Right lobe of liver (tissue), 6 donors: ENCODE measurements around the gene CAD. TPM values are rescaled to one million over a fixed set of nuclear protein-coding genes. Genes with fewer than 3 reads are reported as not detected.

Experiments used
- ATAC-seq, 4 donors: fragments of 200-7000 bp; cut with Tn5 transposase; one replicate each; pipeline ENCODE4 v1.9.1; 2020; ENCODE audit warnings: mild to moderate bottlenecking in 4 of 4, moderate library complexity in 4 of 4
- DNase-seq, 3 donors: peaks; one replicate each; pipeline ENCODE4 v3.0.0-alpha.2; 2020
- H3K27ac ChIP-seq, 3 donors: fragments of 200-600 bp; one replicate each; pipeline ENCODE4 v1.8.0; 2022
- H3K27me3 ChIP-seq, 2 donors: fragments of 200-600 bp; one replicate each; pipeline ENCODE4 v1.8.0; 2022
- H3K36me3 ChIP-seq, 4 donors: fragments of 200-600 bp; sonication (generic) in 1 of 4; one replicate each; pipeline versions ENCODE4 v1.5.1 to v1.8.0; 2017 to 2022; ENCODE audit warnings: control low read depth in 1 of 4
- H3K4me1 ChIP-seq, 4 donors: fragments of 200-600 bp; sonication (generic) in 1 of 4; one replicate each; pipeline versions ENCODE4 v1.5.1 to v1.8.0; 2017 to 2022; ENCODE audit warnings: control low read depth in 1 of 4
- H3K4me3 ChIP-seq, 3 donors: fragments of 200-600 bp; one replicate each; pipeline ENCODE4 v1.8.0; 2022
- H3K9me3 ChIP-seq, 4 donors: fragments of 200-600 bp; sonication (generic) in 1 of 4; one replicate each; pipeline versions ENCODE4 v1.5.1 to v1.8.0; 2017 to 2022; ENCODE audit warnings: control low read depth in 1 of 4
- POLR2A ChIP-seq: fragments of 450-650 bp; IDR thresholded peaks from one replicate; pipeline ENCODE4 v1.6.1; 2017; ENCODE audit warnings: antibody characterized with exemption, mild to moderate bottlenecking
- WGBS: methylation state at CpG from one replicate; pipeline ENCODE4 v1.1.6; 2018; ENCODE audit warnings: low coverage, low lambda C conversion rate; ENCODE audit not compliant: insufficient coverage; ENCODE audit errors: missing lambda C conversion rate; 5-methylcytosine and 5-hydroxymethylcytosine counted together
- intact Hi-C, 2 donors: fragments of 100-400 bp; cut with DNase I; formaldehyde crosslinking; loops; one replicate each; pipeline versions ENCODE4 v1.11.2 to v1.14.1; 2022
- total RNA-seq, 6 experiments: library from RNA; depleted of rRNA in 2 of 6; stranded (reverse); fragments of >200 nt in 2 of 6; fragmentation: NEBNext Ultra II Directional in 3 of 6; extraction: Animal tissue kit (Norgen Biotek cat#: 25700) in 3 of 6; gene quantifications; one replicate each; pipeline versions ENCODE4 v1.1.0 to v1.2.4, GENCODE V29; 2016 to 2023
- TF ChIP-seq, protein P1 (sequence below), 4 donors: fragments of 200-600 bp in 3 of 4; fragments of 450-650 bp in 1 of 4; IDR thresholded peaks; one replicate each; pipeline versions ENCODE4 v1.5.1 to v1.8.0; 2016 to 2022; ENCODE audit warnings: antibody characterized with exemption in 4 of 4, mild to moderate bottlenecking in 2 of 4
- donor health status: DM: no; HTN: yes; CAD: no.
- donor health status: DM: no; HTN: no; CAD: no.
- donor health status: DM: no; HTN: no; CAD: no.
- donor health status: DM: no; HTN: yes; CAD: no.
- donor health status: DM: no; HTN: yes; CAD: no.

CAD gene
- total RNA-seq, 6 experiments from 2014 or later = 12.3 to 24.0 (median 16.3) TPM

DNA sequence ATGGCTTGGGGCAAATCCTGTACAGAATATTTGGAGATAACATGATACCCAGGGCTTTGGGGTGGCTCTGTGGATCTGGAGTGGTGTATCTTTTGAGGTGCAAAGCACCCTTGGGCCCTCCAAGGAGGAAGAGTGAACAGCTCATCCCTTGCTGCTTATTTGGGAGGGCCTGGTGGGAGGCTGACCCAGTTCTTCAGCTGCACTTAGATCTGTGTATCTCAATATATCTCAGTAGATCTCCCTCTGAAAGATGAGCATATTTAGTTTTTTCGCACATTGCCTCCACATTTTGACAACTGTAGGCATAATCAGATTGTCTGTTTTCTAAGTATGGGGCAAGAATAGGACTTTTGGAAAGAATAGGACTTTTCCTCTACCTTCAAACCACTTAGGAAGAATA lies 67.8 kb downstream of the CAD start:
- Histone ChIP-seq H3K9me3 (no peaks in the 10 kb centered on the region), H3K4me3 (no peak overlapping the region), H3K4me1 (peaks cover 0 to 5% (median 0%) of the 10 kb centered on the region in 4 donors), H3K36me3 (no peaks in the 10 kb centered on the region), H3K27me3 (no peaks in the 10 kb centered on the region), H3K27ac (no peak overlapping the region)
- no peak for DNase-seq
- intact Hi-C loops = no loop called here
- TF ChIP-seq, protein P1, sequence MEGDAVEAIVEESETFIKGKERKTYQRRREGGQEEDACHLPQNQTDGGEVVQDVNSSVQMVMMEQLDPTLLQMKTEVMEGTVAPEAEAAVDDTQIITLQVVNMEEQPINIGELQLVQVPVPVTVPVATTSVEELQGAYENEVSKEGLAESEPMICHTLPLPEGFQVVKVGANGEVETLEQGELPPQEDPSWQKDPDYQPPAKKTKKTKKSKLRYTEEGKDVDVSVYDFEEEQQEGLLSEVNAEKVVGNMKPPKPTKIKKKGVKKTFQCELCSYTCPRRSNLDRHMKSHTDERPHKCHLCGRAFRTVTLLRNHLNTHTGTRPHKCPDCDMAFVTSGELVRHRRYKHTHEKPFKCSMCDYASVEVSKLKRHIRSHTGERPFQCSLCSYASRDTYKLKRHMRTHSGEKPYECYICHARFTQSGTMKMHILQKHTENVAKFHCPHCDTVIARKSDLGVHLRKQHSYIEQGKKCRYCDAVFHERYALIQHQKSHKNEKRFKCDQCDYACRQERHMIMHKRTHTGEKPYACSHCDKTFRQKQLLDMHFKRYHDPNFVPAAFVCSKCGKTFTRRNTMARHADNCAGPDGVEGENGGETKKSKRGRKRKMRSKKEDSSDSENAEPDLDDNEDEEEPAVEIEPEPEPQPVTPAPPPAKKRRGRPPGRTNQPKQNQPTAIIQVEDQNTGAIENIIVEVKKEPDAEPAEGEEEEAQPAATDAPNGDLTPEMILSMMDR (IDR thresholded peaks at IDR 0.05) = no peak
- TF ChIP-seq POLR2A = no peak
- WGBS = 78% methylated on average over 1 of the region's 1 CpG
- ATAC-seq = no peak

DNA sequence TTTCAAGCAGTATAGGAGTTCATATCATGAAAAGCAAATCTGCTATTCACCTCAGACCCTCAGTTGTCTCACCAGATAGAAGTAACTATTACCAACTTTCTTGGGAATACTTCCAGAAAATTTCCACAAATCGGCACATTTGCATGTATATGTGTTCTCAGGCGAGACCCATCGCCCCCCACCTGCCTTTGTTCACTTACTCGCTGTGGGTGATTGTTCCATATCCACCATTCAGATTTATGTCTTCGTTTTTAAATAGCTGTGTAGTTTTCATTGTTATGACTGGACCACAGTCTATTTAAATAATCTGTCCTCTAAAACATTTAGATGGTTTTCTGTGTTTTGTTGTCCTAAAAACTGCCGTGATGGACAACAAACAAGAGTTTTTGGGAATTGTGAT lies 68.3 kb downstream of the CAD start:
- TF ChIP-seq, protein P1 (IDR thresholded peaks at IDR 0.05) = no peak
- no peak for TF ChIP-seq POLR2A
- H3K4me1 ChIP-seq = peaks cover 0 to 5% (median 0%) of the 10 kb centered on the region in 4 donors
- H3K36me3 ChIP-seq = no peaks in the 10 kb centered on the region
- H3K4me3 ChIP-seq = no peak overlapping the region
- no peaks in the 10 kb centered on the region for H3K9me3 ChIP-seq
- no peaks in the 10 kb centered on the region for H3K27me3 ChIP-seq
- no peak for ATAC-seq
- no peak for DNase-seq
- intact Hi-C loops = no loop called here
- no peak overlapping the region for H3K27ac ChIP-seq
- 72% methylated on average over 6 of the region's 6 CpGs for WGBS

DNA sequence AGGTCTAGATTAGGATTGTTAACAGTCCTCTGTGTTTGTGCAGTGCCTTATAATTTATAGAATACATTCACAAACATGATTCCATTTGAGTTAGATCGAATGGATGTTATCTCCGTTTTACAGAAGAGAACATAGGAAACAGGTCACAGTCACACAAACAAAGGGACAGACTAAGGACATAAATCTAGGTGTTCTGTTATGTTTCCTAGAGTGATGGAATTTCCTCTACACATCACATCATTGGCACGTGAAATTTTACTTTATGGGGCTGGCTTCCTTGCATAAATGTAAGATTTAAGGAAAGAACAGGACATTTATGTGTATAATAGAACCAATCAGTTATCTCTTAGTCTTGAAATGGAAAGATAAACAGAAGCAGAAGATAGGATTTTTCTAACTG lies 71.4 kb downstream of the CAD start:
- Histone ChIP-seq H3K27me3 (no peaks in the 10 kb centered on the region), H3K27ac (no peak overlapping the region), H3K4me1 (peaks cover 0 to 16% (median 6%) of the 10 kb centered on the region in 4 donors), H3K9me3 (no peaks in the 10 kb centered on the region), H3K36me3 (no peaks in the 10 kb centered on the region), H3K4me3 (no peak overlapping the region)
- intact Hi-C loops = no loop called here
- DNase-seq (no peak), ATAC-seq (no peak)
- TF ChIP-seq, protein P1 (IDR thresholded peaks at IDR 0.05) = no peak
- no peak for TF ChIP-seq POLR2A
- WGBS = 52% methylated on average over 3 of the region's 3 CpGs

DNA sequence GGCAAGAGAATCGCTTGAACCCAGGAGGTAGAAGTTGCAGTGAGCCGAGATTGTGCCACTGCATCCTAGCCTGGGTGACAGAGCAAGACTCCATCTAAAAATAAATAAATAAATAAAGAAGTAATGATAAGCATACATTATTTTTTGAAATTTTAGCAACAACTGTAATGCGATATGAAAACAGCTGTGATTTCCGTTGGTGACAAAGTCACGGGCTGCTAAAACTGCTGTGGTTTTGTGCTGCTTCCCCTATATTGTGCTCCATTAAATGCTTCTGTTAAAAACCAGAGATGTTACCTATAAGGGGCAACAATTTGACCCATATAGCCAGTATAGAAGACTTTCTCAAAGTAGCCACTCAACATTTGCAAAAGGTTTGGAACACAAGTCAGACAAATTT lies 73.4 kb downstream of the CAD start:
- DNase-seq (no peak), ATAC-seq (no peak)
- intact Hi-C loops = loop anchor here in 1 of 2 donors (10.0 kb wide), 1 partner anchor 196 kb away; no protein-coding TSS in a partner anchor
- Histone ChIP-seq H3K27ac (no peak overlapping the region), H3K36me3 (no peaks in the 10 kb centered on the region), H3K4me3 (no peak overlapping the region), H3K27me3 (no peaks in the 10 kb centered on the region), H3K4me1 (peaks cover 0 to 19% (median 6%) of the 10 kb centered on the region in 4 donors), H3K9me3 (no peaks in the 10 kb centered on the region)
- TF ChIP-seq, protein P1 (IDR thresholded peaks at IDR 0.05) = no peak
- no peak for TF ChIP-seq POLR2A
- 67% methylated on average over 5 of the region's 5 CpGs for WGBS

DNA sequence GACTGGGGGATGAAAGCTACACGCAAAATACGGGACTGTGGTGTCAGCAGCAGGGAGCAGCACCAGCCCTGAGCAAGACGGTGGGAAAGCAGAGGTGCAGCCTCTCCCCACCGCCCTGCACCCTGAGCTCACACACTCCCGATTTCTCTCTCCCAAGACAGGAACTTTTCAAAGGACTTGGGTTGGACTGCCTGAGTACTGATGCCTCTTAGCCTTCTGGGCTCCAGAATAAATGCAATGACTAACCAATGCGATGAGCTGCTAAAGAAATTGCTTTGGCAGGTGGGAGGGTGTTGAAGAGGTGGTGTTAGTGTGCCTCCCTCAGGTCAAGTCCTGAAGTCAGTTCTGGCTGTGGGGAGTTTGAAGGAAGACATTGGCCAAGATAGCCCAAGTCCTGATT lies 74.7 kb downstream of the CAD start:
- Histone ChIP-seq H3K4me3 (no peak overlapping the region), H3K27ac (no peak overlapping the region), H3K36me3 (no peaks in the 10 kb centered on the region), H3K9me3 (no peaks in the 10 kb centered on the region), H3K27me3 (no peaks in the 10 kb centered on the region), H3K4me1 (peaks cover 0 to 19% (median 6%) of the 10 kb centered on the region in 4 donors)
- ATAC-seq (no peak), DNase-seq (no peak)
- WGBS = 73% methylated on average over 3 of the region's 6 CpGs
- intact Hi-C loops = loop anchor here in 1 of 2 donors (10.0 kb wide), 1 partner anchor 197 kb away; no protein-coding TSS in a partner anchor
- no peak for TF ChIP-seq POLR2A
- TF ChIP-seq, protein P1 (IDR thresholded peaks at IDR 0.05) = no peak
